Measurements from ENCODE around the gene PTPRU.

The PTPRU gene

GRCh38 chr1:29238620-29239002 lies 2.3 kb downstream of the PTPRU start:
- no peak overlapping the region for H3K4me2 ChIP-seq (ENCODE audit: low read length)
- H3K4me3 ChIP-seq (ENCODE audit: low read length), result no peak overlapping the region
- H3K27ac ChIP-seq (ENCODE audit: low read depth, low read length), result no peak overlapping the region

DNA sequence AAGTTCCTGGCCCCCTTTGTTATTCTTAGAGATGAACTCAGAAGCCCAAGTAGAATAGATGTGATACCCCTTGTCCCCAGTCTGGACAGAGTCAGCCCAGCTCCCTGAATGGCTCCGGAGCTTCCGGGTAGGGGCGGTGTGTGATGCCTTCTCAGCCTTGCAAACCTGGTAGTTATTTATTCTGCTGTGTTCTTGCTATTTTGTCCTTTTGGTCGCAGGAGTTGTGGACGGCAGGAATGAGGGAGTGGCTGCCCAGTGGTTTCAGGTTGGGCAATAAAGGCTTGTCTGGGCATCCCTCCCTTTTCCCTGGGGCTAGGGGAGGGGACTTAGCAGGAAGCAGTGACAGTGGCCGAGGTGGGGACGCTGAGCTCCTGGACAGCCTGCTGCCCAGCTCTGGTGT lies 2.8 kb downstream of the PTPRU start:
- H3K4me2 ChIP-seq (ENCODE audit: low read length), result no peak overlapping the region
- H3K36me3 ChIP-seq (ENCODE audit: control insufficient read depth, low read length), result no peaks in the 10 kb centered on the region
- no peak overlapping the region for H3K4me3 ChIP-seq (ENCODE audit: low read length)
- H3K27ac ChIP-seq (ENCODE audit: low read depth, low read length), result no peak overlapping the region
- H3K9me2 ChIP-seq (replicated peaks; ENCODE audit: control insufficient read depth, low read length), result no peaks in the 10 kb centered on the region
- H3K79me2 ChIP-seq (ENCODE audit: control insufficient read depth, low read length), result no peaks in the 10 kb centered on the region
- peaks cover 24% of the 10 kb centered on the region for H3K4me1 ChIP-seq (ENCODE audit: control insufficient read depth, low read length)
- no peak for TF ChIP-seq EZH2phosphoT487 (IDR thresholded peaks at IDR 0.05; ENCODE audit: borderline replicate concordance, low read length)
- TF ChIP-seq CTCF (IDR thresholded peaks at IDR 0.05; ENCODE audit: low read depth, low read length, poor library complexity, severe bottlenecking), result no peak
- no peaks in the 10 kb centered on the region for H3F3A ChIP-seq (ENCODE audit: control insufficient read depth, insufficient read depth)
- no peaks in the 10 kb centered on the region for H3K9me3 ChIP-seq (ENCODE audit: control insufficient read depth, insufficient read depth, low read length)
- peaks cover 3% of the 10 kb centered on the region; the same call in 1 of the 2 replicates for H4K20me1 ChIP-seq (ENCODE audit: control insufficient read depth, insufficient read depth, low read depth, low read length)
- peaks cover 40% of the 10 kb centered on the region for H3K27me3 ChIP-seq (ENCODE audit: control insufficient read depth, low read length)

More at GRCh38 chr1:29238620-29239002, 2.3 kb downstream of the PTPRU start:
- Histone ChIP-seq H3F3A (ENCODE audit: control insufficient read depth, insufficient read depth) (no peaks in the 10 kb centered on the region), H3K9me3 (ENCODE audit: control insufficient read depth, insufficient read depth, low read length) (no peaks in the 10 kb centered on the region), H3K9me2 (replicated peaks; ENCODE audit: control insufficient read depth, low read length) (no peaks in the 10 kb centered on the region), H3K4me1 (ENCODE audit: control insufficient read depth, low read length) (peaks cover 24% of the 10 kb centered on the region), H3K36me3 (ENCODE audit: control insufficient read depth, low read length) (no peaks in the 10 kb centered on the region), H4K20me1 (ENCODE audit: control insufficient read depth, insufficient read depth, low read depth, low read length) (peaks cover 3% of the 10 kb centered on the region; the same call in 1 of the 2 replicates), H3K79me2 (ENCODE audit: control insufficient read depth, low read length) (no peaks in the 10 kb centered on the region), H3K27me3 (ENCODE audit: control insufficient read depth, low read length) (peaks cover 40% of the 10 kb centered on the region)
- TF ChIP-seq EZH2phosphoT487 (IDR thresholded peaks at IDR 0.05; ENCODE audit: borderline replicate concordance, low read length) (no peak), CTCF (IDR thresholded peaks at IDR 0.05; ENCODE audit: low read depth, low read length, poor library complexity, severe bottlenecking) (no peak)

GRCh38 chr1:29240400-29240837 lies 4.1 kb downstream of the PTPRU start:
- H3K79me2 ChIP-seq (ENCODE audit: control insufficient read depth, low read length), result no peaks in the 10 kb centered on the region
- H3K27me3 ChIP-seq (ENCODE audit: control insufficient read depth, low read length), result peaks cover 39% of the 10 kb centered on the region
- H3K9me3 ChIP-seq (ENCODE audit: control insufficient read depth, insufficient read depth, low read length), result no peaks in the 10 kb centered on the region
- peaks cover 3% of the 10 kb centered on the region; the same call in 1 of the 2 replicates for H4K20me1 ChIP-seq (ENCODE audit: control insufficient read depth, insufficient read depth, low read depth, low read length)
- H3K4me2 ChIP-seq (ENCODE audit: low read length), result no peak overlapping the region
- peak; percentile 35 for TF ChIP-seq CTCF (IDR thresholded peaks at IDR 0.05; ENCODE audit: low read depth, low read length, poor library complexity, severe bottlenecking)
- TF ChIP-seq EZH2phosphoT487 (IDR thresholded peaks at IDR 0.05; ENCODE audit: borderline replicate concordance, low read length), result no peak
- H3K4me1 ChIP-seq (ENCODE audit: control insufficient read depth, low read length), result peaks cover 16% of the 10 kb centered on the region
- no peak overlapping the region for H3K27ac ChIP-seq (ENCODE audit: low read depth, low read length)
- no peaks in the 10 kb centered on the region for H3K9me2 ChIP-seq (replicated peaks; ENCODE audit: control insufficient read depth, low read length)
- no peak overlapping the region for H3K4me3 ChIP-seq (ENCODE audit: low read length)
- no peaks in the 10 kb centered on the region for H3F3A ChIP-seq (ENCODE audit: control insufficient read depth, insufficient read depth)
- no peaks in the 10 kb centered on the region for H3K36me3 ChIP-seq (ENCODE audit: control insufficient read depth, low read length)
